ENCODE data around the gene PRDM1. TPM values are rescaled to one million over a fixed set of nuclear protein-coding genes. Genes with fewer than 3 reads are reported as not detected.

The PRDM1 gene
- polyA plus RNA-seq, 1 experiment, result 3.7 TPM

- no peak for TF ChIP-seq CTCF (IDR thresholded peaks at IDR 0.05; ENCODE audit: low read depth, low read length)
- H3K4me3 ChIP-seq (ENCODE audit: low read depth, low read length), result no peak overlapping the region
- CTCF ChIA-PET, result interaction anchor here (0.7 to 1.7 kb wide), 4 partner anchors 8 to 92 kb away, joined by 3 to 4 read pairs (median 4); no protein-coding TSS in a partner anchor
- H3K27me3 ChIP-seq (ENCODE audit: control insufficient read depth, insufficient read depth, low read length), result no peaks in the 10 kb centered on the region
- no peaks in the 10 kb centered on the region; the same call in 1 of the 2 replicates for H3K9me3 ChIP-seq (ENCODE audit: control insufficient read depth, insufficient read depth, low read length)
- H3K27ac ChIP-seq (ENCODE audit: low read depth, low read length), result no peak overlapping the region
- POLR2A ChIA-PET, result no interaction called here
- DNase-seq (ENCODE audit: low read depth, low spot score), result no peak
Observed at GRCh38 chr6:106132153-106132698, 46.1 kb downstream of the PRDM1 start.

GRCh38 chr6:106133040-106133439 lies 46.9 kb downstream of the PRDM1 start:
- Histone ChIP-seq H3K27ac (ENCODE audit: low read depth, low read length) (no peak overlapping the region), H3K4me3 (ENCODE audit: low read depth, low read length) (no peak overlapping the region)
- POLR2A ChIA-PET, result no interaction called here

GRCh38 chr6:106134087-106134770 lies 48.1 kb downstream of the PRDM1 start:
- DNase-seq (ENCODE audit: low read depth, low spot score), result no peak
- no peak for TF ChIP-seq CTCF (IDR thresholded peaks at IDR 0.05; ENCODE audit: low read depth, low read length)
- POLR2A ChIA-PET, result no interaction called here
- Histone ChIP-seq H3K9me3 (ENCODE audit: control insufficient read depth, insufficient read depth, low read length) (no peaks in the 10 kb centered on the region; the same call in 1 of the 2 replicates), H3K27me3 (ENCODE audit: control insufficient read depth, insufficient read depth, low read length) (no peaks in the 10 kb centered on the region), H3K4me3 (ENCODE audit: low read depth, low read length) (no peak overlapping the region), H3K27ac (ENCODE audit: low read depth, low read length) (no peak overlapping the region)
- CTCF ChIA-PET, result interaction anchor here (0.6 kb wide), 1 partner anchor 436 kb away, joined by 3 read pairs; no protein-coding TSS in a partner anchor

More at GRCh38 chr6:106133040-106133439, 46.9 kb downstream of the PRDM1 start:
- Histone ChIP-seq H3K27me3 (ENCODE audit: control insufficient read depth, insufficient read depth, low read length) (no peaks in the 10 kb centered on the region), H3K9me3 (ENCODE audit: control insufficient read depth, insufficient read depth, low read length) (no peaks in the 10 kb centered on the region; the same call in 1 of the 2 replicates)
- TF ChIP-seq CTCF (IDR thresholded peaks at IDR 0.05; ENCODE audit: low read depth, low read length), result no peak
- no peak for DNase-seq (ENCODE audit: low read depth, low spot score)
- CTCF ChIA-PET, result interaction anchor here (0.7 to 1.7 kb wide), 4 partner anchors 9 to 91 kb away, joined by 3 to 4 read pairs (median 4); no protein-coding TSS in a partner anchor

- Histone ChIP-seq H3K27me3 (ENCODE audit: control insufficient read depth, insufficient read depth, low read length) (no peaks in the 10 kb centered on the region), H3K9me3 (ENCODE audit: control insufficient read depth, insufficient read depth, low read length) (no peaks in the 10 kb centered on the region; the same call in 1 of the 2 replicates), H3K4me3 (ENCODE audit: low read depth, low read length) (no peak overlapping the region), H3K27ac (ENCODE audit: low read depth, low read length) (no peak overlapping the region)
- POLR2A ChIA-PET, result no interaction called here
- CTCF ChIA-PET, result interaction anchor here (0.9 kb wide), 1 partner anchor 29 kb away, joined by 3 read pairs; no protein-coding TSS in a partner anchor
- no peak for DNase-seq (ENCODE audit: low read depth, low spot score)
- TF ChIP-seq CTCF (IDR thresholded peaks at IDR 0.05; ENCODE audit: low read depth, low read length), result no peak
Observed at GRCh38 chr6:106134906-106135634, 48.9 kb downstream of the PRDM1 start.

All from AG04450 (cell line).